Measurements from ENCODE around the gene ESRRA.

The ESRRA gene

GRCh38 chr11:64305075-64305690 is at the start of gene ESRRA:
TSS of gene ESRRA (plus strand) at chr11:64305524. CDS start at chr11:64307180, 1,656 bp downstream.
- Histone ChIP-seq H3K27me3 (ENCODE audit: control insufficient read depth in 1 of 2, insufficient read depth in 2 of 2, low read length in 2 of 2) (peaks cover 13 to 14% of the 10 kb centered on the region in 2 donors), H3K4me3 (ENCODE audit: low read length in 2 of 2) (peak within 1 kb of the TSS; percentile 76 to 86), H3K9me3 (ENCODE audit: control insufficient read depth in 2 of 2, low read length in 2 of 2) (no peaks in the 10 kb centered on the region), H3K4me1 (ENCODE audit: control insufficient read depth, insufficient read depth, low read length) (peaks cover 42% of the 10 kb centered on the region), H3K36me3 (ENCODE audit: control insufficient read depth in 2 of 2, insufficient read depth in 2 of 2, low read length in 2 of 2) (no peaks in the 10 kb centered on the region), H3K27ac (ENCODE audit: low read length) (peak within 1 kb of the TSS; percentile 98), H3K9ac (ENCODE audit: low read length in 2 of 2) (peak within 1 kb of the TSS; percentile 89 to 94)

- Histone ChIP-seq H3K27ac (ENCODE audit: low read length) (no peak overlapping the region), H3K27me3 (ENCODE audit: control insufficient read depth in 1 of 2, insufficient read depth in 2 of 2, low read length in 2 of 2) (no peaks in the 10 kb centered on the region), H3K9ac (ENCODE audit: low read length in 2 of 2) (no peak overlapping the region), H3K9me3 (ENCODE audit: control insufficient read depth in 2 of 2, low read length in 2 of 2) (no peaks in the 10 kb centered on the region), H3K4me1 (ENCODE audit: control insufficient read depth, insufficient read depth, low read length) (peaks cover 21% of the 10 kb centered on the region), H3K4me3 (ENCODE audit: low read length in 2 of 2) (no peak overlapping the region), H3K36me3 (ENCODE audit: control insufficient read depth in 2 of 2, insufficient read depth in 2 of 2, low read length in 2 of 2) (peaks cover 14 to 17% of the 10 kb centered on the region in 2 donors)
Measured at GRCh38 chr11:64256300-64256699, 49.0 kb upstream of the ESRRA start.

GRCh38 chr11:64258356-64258755 is 47.0 kb upstream of the ESRRA start:
- peaks cover 26 to 27% of the 10 kb centered on the region in 2 donors for H3K36me3 ChIP-seq (ENCODE audit: control insufficient read depth in 2 of 2, insufficient read depth in 2 of 2, low read length in 2 of 2)

GRCh38 chr11:64258946-64259532 is 46.3 kb upstream of the ESRRA start:
- Histone ChIP-seq H3K36me3 (ENCODE audit: control insufficient read depth in 2 of 2, insufficient read depth in 2 of 2, low read length in 2 of 2) (peaks cover 26 to 28% of the 10 kb centered on the region in 2 donors), H3K9me3 (ENCODE audit: control insufficient read depth in 2 of 2, low read length in 2 of 2) (no peaks in the 10 kb centered on the region), H3K4me3 (ENCODE audit: low read length in 2 of 2) (no peak overlapping the region), H3K27ac (ENCODE audit: low read length) (no peak overlapping the region), H3K9ac (ENCODE audit: low read length in 2 of 2) (no peak overlapping the region), H3K27me3 (ENCODE audit: control insufficient read depth in 1 of 2, insufficient read depth in 2 of 2, low read length in 2 of 2) (no peaks in the 10 kb centered on the region), H3K4me1 (ENCODE audit: control insufficient read depth, insufficient read depth, low read length) (no peaks in the 10 kb centered on the region)

More at GRCh38 chr11:64258356-64258755, 47.0 kb upstream of the ESRRA start:
- Histone ChIP-seq H3K27me3 (ENCODE audit: control insufficient read depth in 1 of 2, insufficient read depth in 2 of 2, low read length in 2 of 2) (no peaks in the 10 kb centered on the region), H3K27ac (ENCODE audit: low read length) (no peak overlapping the region), H3K4me1 (ENCODE audit: control insufficient read depth, insufficient read depth, low read length) (peaks cover 5% of the 10 kb centered on the region), H3K9ac (ENCODE audit: low read length in 2 of 2) (no peak overlapping the region), H3K4me3 (ENCODE audit: low read length in 2 of 2) (no peak overlapping the region), H3K9me3 (ENCODE audit: control insufficient read depth in 2 of 2, low read length in 2 of 2) (no peaks in the 10 kb centered on the region)

- Histone ChIP-seq H3K4me1 (ENCODE audit: control insufficient read depth, insufficient read depth, low read length) (no peaks in the 10 kb centered on the region), H3K9ac (ENCODE audit: low read length in 2 of 2) (no peak overlapping the region), H3K4me3 (ENCODE audit: low read length in 2 of 2) (no peak overlapping the region), H3K36me3 (ENCODE audit: control insufficient read depth in 2 of 2, insufficient read depth in 2 of 2, low read length in 2 of 2) (peaks cover 26 to 32% of the 10 kb centered on the region in 2 donors), H3K27ac (ENCODE audit: low read length) (no peak overlapping the region), H3K9me3 (ENCODE audit: control insufficient read depth in 2 of 2, low read length in 2 of 2) (no peaks in the 10 kb centered on the region), H3K27me3 (ENCODE audit: control insufficient read depth in 1 of 2, insufficient read depth in 2 of 2, low read length in 2 of 2) (no peaks in the 10 kb centered on the region)
Measured at GRCh38 chr11:64259533-64260067, 45.7 kb upstream of the ESRRA start.

- H3K27me3 ChIP-seq (ENCODE audit: control insufficient read depth in 1 of 2, insufficient read depth in 2 of 2, low read length in 2 of 2): no peaks in the 10 kb centered on the region
- H3K4me3 ChIP-seq (ENCODE audit: low read length in 2 of 2): no peak overlapping the region
- H3K27ac ChIP-seq (ENCODE audit: low read length): no peak overlapping the region
- H3K4me1 ChIP-seq (ENCODE audit: control insufficient read depth, insufficient read depth, low read length): no peaks in the 10 kb centered on the region
- peaks cover 26 to 31% of the 10 kb centered on the region in 2 donors for H3K36me3 ChIP-seq (ENCODE audit: control insufficient read depth in 2 of 2, insufficient read depth in 2 of 2, low read length in 2 of 2)
- H3K9me3 ChIP-seq (ENCODE audit: control insufficient read depth in 2 of 2, low read length in 2 of 2): no peaks in the 10 kb centered on the region
- no peak overlapping the region for H3K9ac ChIP-seq (ENCODE audit: low read length in 2 of 2)
Measured at GRCh38 chr11:64260147-64260708, 45.1 kb upstream of the ESRRA start.

GRCh38 chr11:64261556-64262080 is 43.7 kb upstream of the ESRRA start:
- Histone ChIP-seq H3K27me3 (ENCODE audit: control insufficient read depth in 1 of 2, insufficient read depth in 2 of 2, low read length in 2 of 2) (no peaks in the 10 kb centered on the region), H3K27ac (ENCODE audit: low read length) (no peak overlapping the region), H3K36me3 (ENCODE audit: control insufficient read depth in 2 of 2, insufficient read depth in 2 of 2, low read length in 2 of 2) (peaks cover 18 to 33% of the 10 kb centered on the region in 2 donors), H3K9ac (ENCODE audit: low read length in 2 of 2) (no peak overlapping the region), H3K9me3 (ENCODE audit: control insufficient read depth in 2 of 2, low read length in 2 of 2) (no peaks in the 10 kb centered on the region), H3K4me1 (ENCODE audit: control insufficient read depth, insufficient read depth, low read length) (no peaks in the 10 kb centered on the region), H3K4me3 (ENCODE audit: low read length in 2 of 2) (no peak overlapping the region)

- Histone ChIP-seq H3K4me1 (ENCODE audit: control insufficient read depth, insufficient read depth, low read length) (no peaks in the 10 kb centered on the region), H3K36me3 (ENCODE audit: control insufficient read depth in 2 of 2, insufficient read depth in 2 of 2, low read length in 2 of 2) (peaks cover 17 to 32% of the 10 kb centered on the region in 2 donors), H3K9ac (ENCODE audit: low read length in 2 of 2) (no peak overlapping the region), H3K9me3 (ENCODE audit: control insufficient read depth in 2 of 2, low read length in 2 of 2) (no peaks in the 10 kb centered on the region), H3K4me3 (ENCODE audit: low read length in 2 of 2) (no peak overlapping the region), H3K27ac (ENCODE audit: low read length) (no peak overlapping the region), H3K27me3 (ENCODE audit: control insufficient read depth in 1 of 2, insufficient read depth in 2 of 2, low read length in 2 of 2) (no peaks in the 10 kb centered on the region)
Measured at GRCh38 chr11:64262271-64263002, 42.9 kb upstream of the ESRRA start.

GRCh38 chr11:64263021-64263946 is 42.0 kb upstream of the ESRRA start:
- H3K27ac ChIP-seq (ENCODE audit: low read length): no peak overlapping the region
- no peaks in the 10 kb centered on the region for H3K9me3 ChIP-seq (ENCODE audit: control insufficient read depth in 2 of 2, low read length in 2 of 2)
- H3K4me3 ChIP-seq (ENCODE audit: low read length in 2 of 2): no peak overlapping the region
- no peak overlapping the region for H3K9ac ChIP-seq (ENCODE audit: low read length in 2 of 2)
- no peaks in the 10 kb centered on the region for H3K27me3 ChIP-seq (ENCODE audit: control insufficient read depth in 1 of 2, insufficient read depth in 2 of 2, low read length in 2 of 2)
- H3K36me3 ChIP-seq (ENCODE audit: control insufficient read depth in 2 of 2, insufficient read depth in 2 of 2, low read length in 2 of 2): peaks cover 15 to 32% of the 10 kb centered on the region in 2 donors
- peaks cover 8% of the 10 kb centered on the region for H3K4me1 ChIP-seq (ENCODE audit: control insufficient read depth, insufficient read depth, low read length)
